Stimulated activated CD4-positive, alpha-beta T cell treated with anti-CD3 and anti-CD28 coated beads, Interleukin-1b, Interleukin-23, amount 100 ng/mL, for 4 hours (primary cell): ENCODE data around the gene PRKCB.
A peak's percentile ranks its signal among the peaks of the same experiment; 100 is the strongest.

Source experiments
- DNase-seq, 2 donors: peaks; one replicate each; pipeline ENCODE4 v3.0.0-alpha.2; 2020; ENCODE audit warnings: low read depth in 2 of 2

Gene PRKCB

GRCh38 chr16:23836404-23837311, 875 bp downstream of the PRKCB start:
- DNase-seq: peak; percentile 39 to 41

GRCh38 chr16:23837553-23838308, 1.9 kb downstream of the PRKCB start:
- DNase-seq: no peak

- DNase-seq: no peak
Measured at GRCh38 chr16:23838485-23839142, 2.8 kb downstream of the PRKCB start.

- no peak for DNase-seq
Measured at GRCh38 chr16:23840310-23840709, 4.5 kb downstream of the PRKCB start.

- no peak for DNase-seq
Measured at GRCh38 chr16:23842137-23842600, 6.4 kb downstream of the PRKCB start.

GRCh38 chr16:23843143-23843542, 7.4 kb downstream of the PRKCB start:
- DNase-seq: no peak

- no peak for DNase-seq
Measured at GRCh38 chr16:23847251-23847650, 11.5 kb downstream of the PRKCB start.

- DNase-seq: peak; percentile 16 to 34
Measured at GRCh38 chr16:23847948-23848347, 12.2 kb downstream of the PRKCB start.

- DNase-seq: no peak
Measured at GRCh38 chr16:23848958-23849357, 13.2 kb downstream of the PRKCB start.

- DNase-seq: no peak
Measured at GRCh38 chr16:23852794-23853562, 17.2 kb downstream of the PRKCB start.

- DNase-seq: no peak
Measured at GRCh38 chr16:23855010-23855409, 19.2 kb downstream of the PRKCB start.

- no peak for DNase-seq
Measured at GRCh38 chr16:23856251-23856709, 20.5 kb downstream of the PRKCB start.

- no peak for DNase-seq
Measured at GRCh38 chr16:23857256-23857880, 21.6 kb downstream of the PRKCB start.

GRCh38 chr16:23857881-23858269, 22.1 kb downstream of the PRKCB start:
- DNase-seq: no peak

- no peak for DNase-seq
Measured at GRCh38 chr16:23858542-23858941, 22.8 kb downstream of the PRKCB start.

- no peak for DNase-seq
Measured at GRCh38 chr16:23859713-23860269, 24.0 kb downstream of the PRKCB start.

- DNase-seq: no peak
Measured at GRCh38 chr16:23861874-23862273, 26.1 kb downstream of the PRKCB start.

GRCh38 chr16:23862556-23862955, 26.8 kb downstream of the PRKCB start:
- no peak for DNase-seq

GRCh38 chr16:23863511-23864422, 28.0 kb downstream of the PRKCB start:
- DNase-seq: no peak
